HG02763 (cell line): ENCODE data around the gene ST6GALNAC6.
"Not testable (repeated sequence)": the region's sequence is repeated elsewhere in the genome, so short reads cannot be mapped to it uniquely, and the experiment has no call there.

Experiments
- ATAC-seq: cut with Tn5 transposase; IDR thresholded peaks from one replicate; pipeline ENCODE4 v1.9.1; 2021; ENCODE audit warnings: mild to moderate bottlenecking, moderate library complexity; ENCODE audit not compliant: unreplicated experiment

Gene ST6GALNAC6

DNA sequence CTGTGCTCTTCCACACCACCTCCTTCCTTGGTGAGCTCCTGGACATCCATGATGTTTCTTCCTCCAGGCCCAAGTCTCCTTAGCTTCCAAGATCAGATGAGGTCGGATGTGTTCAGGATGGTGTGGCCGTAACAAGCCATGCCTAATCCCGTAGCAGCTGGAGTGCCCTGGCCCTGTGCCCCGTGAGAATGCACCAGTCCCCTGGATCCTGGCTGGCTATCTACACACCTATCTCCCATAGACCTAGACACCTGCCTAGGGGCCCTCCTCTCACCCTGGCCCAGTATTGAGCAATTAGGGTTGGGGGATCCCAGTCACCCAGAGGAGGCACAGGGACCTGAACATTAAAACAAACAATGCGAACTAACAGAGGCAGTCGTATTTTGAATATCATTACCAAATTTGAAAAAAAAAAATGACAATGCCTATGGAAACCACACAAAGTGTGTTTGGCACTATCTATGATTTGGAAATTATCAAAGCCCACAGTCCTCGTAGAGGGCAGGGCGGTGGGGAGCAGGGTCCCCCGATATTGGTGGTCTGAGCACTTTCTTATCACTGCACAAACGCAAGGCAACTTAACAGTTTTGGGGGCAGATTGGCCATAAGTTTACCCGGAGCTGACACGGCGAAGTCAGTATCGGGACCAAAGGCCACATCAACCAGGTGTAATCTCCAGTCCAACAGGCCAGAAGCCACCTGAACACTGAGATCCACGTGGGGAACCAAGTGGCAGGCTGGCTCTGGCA lies 58.1 kb downstream of the ST6GALNAC6 start:
- no peak for ATAC-seq

DNA sequence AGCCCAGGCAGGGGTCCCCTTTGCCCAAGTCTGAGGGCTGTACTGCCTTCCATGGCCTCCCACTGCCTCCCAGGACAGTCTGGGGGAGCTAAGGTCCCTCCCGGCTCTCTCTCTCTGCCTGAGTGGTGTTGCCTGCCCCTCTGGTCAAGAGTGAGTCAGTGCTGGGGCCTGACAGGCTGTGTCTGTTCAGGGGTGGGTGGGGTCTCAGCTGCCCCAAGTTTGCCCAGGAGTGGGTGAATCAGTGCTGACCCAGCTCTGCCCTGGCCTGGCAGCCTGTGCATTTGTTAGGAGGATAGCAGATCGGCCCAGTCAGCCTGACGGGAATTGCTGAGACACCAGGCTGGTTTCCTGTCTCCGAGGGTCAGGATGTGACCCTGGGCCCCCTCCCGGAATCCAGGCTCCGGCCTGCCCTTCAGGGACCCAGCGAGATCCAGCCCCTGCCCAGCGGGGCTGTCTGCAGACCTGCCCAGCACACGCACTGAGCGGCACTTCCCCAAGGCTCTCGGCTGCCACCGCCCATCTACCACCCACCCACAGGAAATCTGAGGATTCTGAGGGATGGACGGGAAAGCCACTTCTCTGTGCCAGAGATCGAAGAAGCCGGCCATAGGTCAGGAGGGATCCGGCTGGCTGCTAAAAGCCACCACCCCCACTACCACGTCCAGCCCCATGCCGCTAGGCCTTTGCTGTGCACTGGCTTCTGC lies 60.9 kb downstream of the ST6GALNAC6 start:
- no peak for ATAC-seq

DNA sequence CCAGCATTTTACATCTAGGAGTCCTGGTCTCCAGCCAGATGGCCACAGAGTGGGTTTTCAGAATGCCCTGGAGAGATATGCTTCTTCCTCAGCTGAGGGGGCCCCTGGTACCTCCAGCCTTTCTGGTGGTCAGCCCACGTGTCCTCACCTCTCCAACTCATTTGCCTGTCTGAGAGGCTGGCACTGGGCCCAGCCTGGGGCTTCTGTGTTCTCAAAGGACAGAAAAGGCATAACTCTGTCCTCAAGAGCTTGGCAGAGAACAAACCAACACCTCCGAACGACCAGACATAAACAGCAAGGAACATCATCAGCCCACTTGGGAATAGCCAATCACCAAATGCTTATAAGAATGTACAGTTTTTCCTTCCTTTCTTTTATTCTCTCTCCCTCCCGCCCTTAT lies 62.1 kb downstream of the ST6GALNAC6 start:
- no peak for ATAC-seq

DNA sequence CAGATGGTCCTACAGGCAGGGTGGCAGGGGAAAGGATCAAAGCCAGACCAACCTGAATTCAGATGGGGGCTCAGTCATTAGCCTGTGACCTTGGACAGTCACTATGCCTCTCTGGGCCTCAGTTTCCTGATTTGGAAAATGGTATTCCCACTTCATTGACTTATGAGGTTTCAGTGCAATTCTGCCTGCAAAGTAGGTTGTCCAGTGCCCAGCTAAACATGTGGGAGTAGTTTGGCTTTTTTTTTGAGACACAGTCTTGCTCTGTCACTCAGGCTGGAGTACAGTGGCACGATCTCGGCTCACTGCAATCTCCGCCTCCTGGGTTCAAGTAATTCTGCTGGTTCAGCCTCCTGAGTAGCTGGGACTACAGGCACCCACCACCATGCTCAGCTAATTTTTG lies 62.8 kb downstream of the ST6GALNAC6 start:
- ATAC-seq = not testable (repeated sequence)

- no peak for ATAC-seq
Observed at GRCh38 chr9:127835991-127836516, 63.3 kb downstream of the ST6GALNAC6 start.
